Neural progenitor cell (in vitro differentiated cells): ENCODE measurements around the gene NOXO1. TPM values are rescaled to one million over a fixed set of nuclear protein-coding genes. Genes with fewer than 3 reads are reported as not detected.

ENCODE experiments used
- DNase-seq: peaks from one replicate; pipeline ENCODE4 v3.0.0-alpha.2; 2016; ENCODE audit warnings: low spot score
- H2AFZ ChIP-seq: fragments of 200-600 bp; sonication (generic); replicated peaks from 2 replicates; pipeline ENCODE4 v1.6.1; 2016; ENCODE audit warnings: antibody characterized with exemption
- H3F3A ChIP-seq: fragments of 200-600 bp; sonication (generic); 2 replicates; pipeline ENCODE4 v1.6.1; 2016; ENCODE audit warnings: antibody characterized with exemption, low read depth
- H3K27ac ChIP-seq: fragments of 200-600 bp; sonication (generic); 2 replicates; pipeline ENCODE4 v1.5.1; 2016; ENCODE audit warnings: mild to moderate bottlenecking
- H3K27me3 ChIP-seq: fragments of 200-600 bp; sonication (generic); 2 replicates; pipeline ENCODE4 v1.6.1; 2016; ENCODE audit warnings: mild to moderate bottlenecking, moderate library complexity
- H3K36me3 ChIP-seq: fragments of 200-600 bp; sonication (generic); 2 replicates; pipeline ENCODE4 v1.5.1; 2016
- H3K4me1 ChIP-seq: fragments of 200-600 bp; sonication (generic); 2 replicates; pipeline ENCODE4 v1.6.1; 2016; ENCODE audit warnings: mixed run types
- H3K4me2 ChIP-seq: fragments of 200-600 bp; sonication (generic); 2 replicates; pipeline ENCODE4 v1.6.1; 2016
- H3K4me3 ChIP-seq: fragments of 200-600 bp; sonication (generic); 2 replicates; pipeline ENCODE4 v1.5.1; 2016
- H3K79me2 ChIP-seq: fragments of 200-600 bp; sonication (generic); 2 replicates; pipeline ENCODE4 v1.6.1; 2016; ENCODE audit warnings: low read depth
- H3K9ac ChIP-seq: fragments of 200-600 bp; sonication (generic); 2 replicates; pipeline ENCODE4 v1.6.1; 2016
- H3K9me3 ChIP-seq: fragments of 200-600 bp; sonication (generic); 2 replicates; pipeline ENCODE4 v1.5.1; 2016; ENCODE audit warnings: low read depth
- H4K20me1 ChIP-seq: fragments of 200-600 bp; sonication (generic); 2 replicates; pipeline ENCODE4 v1.6.1; 2016; ENCODE audit warnings: low read depth
- H3K27ac Mint-ChIP-seq: 3 replicates; pipeline ENCODE4 v1.8.0; 2021; ENCODE audit warnings: mixed read lengths
- H3K27me3 Mint-ChIP-seq: 2 replicates; pipeline ENCODE4 v1.8.0; 2022; ENCODE audit warnings: low read depth, mild to moderate bottlenecking, inconsistent platforms, moderate library complexity, mixed read lengths; ENCODE audit not compliant: insufficient read depth
- H3K36me3 Mint-ChIP-seq: 3 replicates; pipeline ENCODE4 v1.8.0; 2021; ENCODE audit warnings: mixed read lengths
- H3K4me1 Mint-ChIP-seq: 3 replicates; pipeline ENCODE4 v1.8.0; 2021; ENCODE audit warnings: mixed read lengths
- H3K4me3 Mint-ChIP-seq: 3 replicates; pipeline ENCODE4 v1.8.0; 2021; ENCODE audit warnings: mild to moderate bottlenecking, moderate library complexity, mixed read lengths
- H3K9me3 Mint-ChIP-seq: 3 replicates; pipeline ENCODE4 v1.8.0; 2020; ENCODE audit warnings: mixed read lengths
- EZH2 ChIP-seq: fragments of 200-600 bp; sonication (generic); IDR thresholded peaks from 2 replicates; pipeline ENCODE4 v1.6.1; 2017; ENCODE audit warnings: antibody characterized with exemption, mild to moderate bottlenecking, moderate library complexity
- EZH2phosphoT487 ChIP-seq: fragments of 200-600 bp; sonication (generic); IDR thresholded peaks from 2 replicates; pipeline ENCODE4 v1.6.1; 2017; ENCODE audit warnings: antibody characterized with exemption
- total RNA-seq: library from RNA; depleted of rRNA; stranded (reverse); fragments of >200 nt; gene quantifications from 2 replicates; pipeline ENCODE4 v1.2.3, GENCODE V29; 2015; ENCODE audit warnings: low replicate concordance
- TF ChIP-seq, protein P1 (sequence below): fragments of 200-600 bp; sonication (generic); IDR thresholded peaks from 2 replicates; pipeline ENCODE4 v1.5.1; 2017; ENCODE audit warnings: antibody characterized with exemption, mild to moderate bottlenecking

The NOXO1 gene
- total RNA-seq, 1 donor from 2014 or later, result not detected

DNA sequence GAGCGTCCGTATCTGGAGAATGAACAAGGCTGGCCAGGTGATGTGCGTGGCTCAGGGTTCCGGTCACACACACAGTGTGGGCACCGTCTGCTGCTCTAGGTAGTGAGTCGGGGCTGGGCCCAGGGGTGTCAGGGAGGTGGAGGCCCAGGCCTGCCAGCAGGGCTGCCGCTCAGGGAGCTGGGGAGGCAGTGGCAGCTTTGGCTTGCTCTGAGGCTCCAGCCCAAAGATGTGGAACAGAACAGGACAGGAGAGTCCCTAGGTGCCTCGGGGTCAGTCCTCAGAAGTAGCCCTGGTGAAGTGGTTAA, 5.1 kb downstream of the NOXO1 start:
- Histone ChIP-seq H3K4me2 (no peak overlapping the region), H3K9ac (no peak overlapping the region), H3K36me3 (no peaks in the 10 kb centered on the region), H3F3A (peaks cover 6% of the 10 kb centered on the region), H3K79me2 (peaks cover 22% of the 10 kb centered on the region), H3K27ac (no peak overlapping the region), H3K9me3 (no peaks in the 10 kb centered on the region), H3K4me1 (peaks cover 25% of the 10 kb centered on the region), H3K27me3 (peaks cover 34% of the 10 kb centered on the region), H4K20me1 (peaks cover 51% of the 10 kb centered on the region), H2AFZ (no peak overlapping the region), H3K4me3 (no peak overlapping the region)
- Mint-ChIP-seq H3K4me3 (no peak overlapping the region), H3K27me3 (peaks cover 9% of the 10 kb centered on the region), H3K36me3 (peaks cover 3% of the 10 kb centered on the region), H3K4me1 (peaks cover 14% of the 10 kb centered on the region), H3K9me3 (no peaks in the 10 kb centered on the region), H3K27ac (no peak overlapping the region)
- no peak for DNase-seq
- TF ChIP-seq EZH2phosphoT487 (no peak), EZH2 (no peak)
- TF ChIP-seq, protein P1, sequence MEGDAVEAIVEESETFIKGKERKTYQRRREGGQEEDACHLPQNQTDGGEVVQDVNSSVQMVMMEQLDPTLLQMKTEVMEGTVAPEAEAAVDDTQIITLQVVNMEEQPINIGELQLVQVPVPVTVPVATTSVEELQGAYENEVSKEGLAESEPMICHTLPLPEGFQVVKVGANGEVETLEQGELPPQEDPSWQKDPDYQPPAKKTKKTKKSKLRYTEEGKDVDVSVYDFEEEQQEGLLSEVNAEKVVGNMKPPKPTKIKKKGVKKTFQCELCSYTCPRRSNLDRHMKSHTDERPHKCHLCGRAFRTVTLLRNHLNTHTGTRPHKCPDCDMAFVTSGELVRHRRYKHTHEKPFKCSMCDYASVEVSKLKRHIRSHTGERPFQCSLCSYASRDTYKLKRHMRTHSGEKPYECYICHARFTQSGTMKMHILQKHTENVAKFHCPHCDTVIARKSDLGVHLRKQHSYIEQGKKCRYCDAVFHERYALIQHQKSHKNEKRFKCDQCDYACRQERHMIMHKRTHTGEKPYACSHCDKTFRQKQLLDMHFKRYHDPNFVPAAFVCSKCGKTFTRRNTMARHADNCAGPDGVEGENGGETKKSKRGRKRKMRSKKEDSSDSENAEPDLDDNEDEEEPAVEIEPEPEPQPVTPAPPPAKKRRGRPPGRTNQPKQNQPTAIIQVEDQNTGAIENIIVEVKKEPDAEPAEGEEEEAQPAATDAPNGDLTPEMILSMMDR, result no peak

DNA sequence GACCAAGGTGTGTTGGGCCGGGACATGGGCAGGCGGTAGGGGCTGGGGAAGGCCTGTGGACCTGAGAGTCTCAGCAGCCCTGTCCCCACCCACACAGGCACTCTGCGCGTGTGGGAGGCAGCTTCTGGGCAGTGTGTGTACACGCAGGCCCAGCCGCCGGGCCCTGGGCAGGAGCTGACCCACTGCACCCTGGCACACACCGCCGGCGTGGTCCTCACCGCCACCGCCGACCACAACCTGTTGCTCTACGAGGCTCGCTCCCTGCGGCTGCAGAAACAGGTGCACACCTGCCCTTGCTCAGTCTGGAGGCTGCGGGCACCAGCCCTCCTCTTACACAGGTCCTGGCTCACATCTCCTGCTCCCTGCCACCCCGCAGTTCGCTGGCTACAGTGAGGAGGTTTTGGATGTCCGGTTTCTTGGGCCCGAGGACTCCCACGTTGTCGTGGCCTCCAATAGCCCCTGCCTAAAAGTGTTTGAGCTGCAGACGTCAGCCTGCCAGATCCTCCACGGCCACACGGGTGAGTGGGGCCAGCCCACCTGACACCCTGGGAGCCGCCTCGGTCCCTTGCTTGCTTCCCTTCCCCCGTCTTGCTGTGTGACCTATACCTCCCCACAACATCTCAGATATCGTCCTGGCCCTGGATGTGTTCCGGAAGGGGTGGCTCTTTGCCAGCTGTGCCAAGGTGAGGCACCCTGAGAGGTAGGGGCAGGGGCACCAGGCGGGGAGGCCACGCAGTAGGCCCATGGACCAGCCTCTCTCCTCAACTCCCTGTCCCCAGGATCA, 5.6 kb downstream of the NOXO1 start:
- H3K4me1 ChIP-seq, result peaks cover 20% of the 10 kb centered on the region
- Mint-ChIP-seq H3K36me3 (peaks cover 3% of the 10 kb centered on the region), H3K27ac (no peak overlapping the region), H3K27me3 (peaks cover 9% of the 10 kb centered on the region), H3K4me1 (peaks cover 18% of the 10 kb centered on the region), H3K9me3 (no peaks in the 10 kb centered on the region), H3K4me3 (peak overlapping the region; percentile 48)
- no peaks in the 10 kb centered on the region for H3K9me3 ChIP-seq
- TF ChIP-seq EZH2, result no peak
- TF ChIP-seq, protein P1, result no peak
- no peak for TF ChIP-seq EZH2phosphoT487
- no peak overlapping the region for H3K9ac ChIP-seq
- H2AFZ ChIP-seq, result no peak overlapping the region
- no peak overlapping the region for H3K27ac ChIP-seq
- H3K27me3 ChIP-seq, result peaks cover 29% of the 10 kb centered on the region
- H3K79me2 ChIP-seq, result peaks cover 25% of the 10 kb centered on the region
- H4K20me1 ChIP-seq, result peaks cover 47% of the 10 kb centered on the region
- no peak overlapping the region for H3K4me2 ChIP-seq
- H3F3A ChIP-seq, result peaks cover 6% of the 10 kb centered on the region
- H3K36me3 ChIP-seq, result no peaks in the 10 kb centered on the region
- H3K4me3 ChIP-seq, result no peak overlapping the region
- no peak for DNase-seq

DNA sequence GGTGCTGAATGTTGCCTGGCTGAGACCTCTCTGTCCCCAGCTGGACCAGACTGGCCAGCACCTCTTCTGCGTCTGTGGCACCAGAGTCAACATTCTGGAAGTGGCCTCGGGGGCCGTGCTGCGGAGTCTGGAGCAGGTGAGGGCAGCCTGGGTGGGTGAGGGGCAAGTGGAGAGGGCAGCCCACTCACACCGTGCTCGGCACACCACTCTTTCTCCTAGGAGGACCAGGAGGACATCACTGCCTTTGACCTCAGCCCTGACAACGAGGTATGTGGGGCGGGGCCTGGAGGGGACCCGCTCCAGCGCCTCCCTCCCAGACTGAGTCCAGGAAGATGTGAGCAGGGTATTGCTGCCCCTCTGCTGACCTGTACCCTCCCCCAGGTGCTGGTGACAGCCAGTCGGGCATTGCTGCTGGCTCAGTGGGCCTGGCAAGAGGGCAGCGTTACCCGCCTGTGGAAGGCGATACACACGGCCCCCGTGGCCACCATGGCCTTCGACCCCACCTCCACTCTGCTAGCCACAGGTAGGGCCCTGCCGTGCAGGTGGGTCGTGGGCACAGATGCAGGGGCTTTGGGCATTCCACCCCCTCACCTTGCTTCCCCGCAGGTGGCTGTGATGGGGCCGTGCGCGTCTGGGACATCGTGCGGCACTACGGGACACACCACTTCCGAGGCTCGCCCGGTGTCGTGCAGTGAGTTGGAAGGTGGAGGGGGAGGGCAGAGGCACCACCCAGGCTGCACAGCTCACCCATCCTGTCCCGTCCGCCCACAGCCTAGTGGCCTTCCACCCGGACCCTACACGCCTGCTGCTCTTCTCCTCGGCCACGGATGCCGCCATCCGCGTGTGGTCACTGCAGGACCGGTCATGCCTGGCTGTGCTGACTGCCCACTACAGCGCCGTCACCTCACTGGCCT, 6.9 kb downstream of the NOXO1 start:
- H3K9me3 Mint-ChIP-seq, result no peaks in the 10 kb centered on the region
- H3K27ac ChIP-seq, result no peak overlapping the region
- no peak overlapping the region for H3K9ac ChIP-seq
- no peak overlapping the region for H3K4me2 ChIP-seq
- no peaks in the 10 kb centered on the region for H3K9me3 ChIP-seq
- no peak overlapping the region for H3K27ac Mint-ChIP-seq
- no peaks in the 10 kb centered on the region for H3K36me3 ChIP-seq
- H3K4me3 ChIP-seq, result no peak overlapping the region
- peaks cover 35% of the 10 kb centered on the region for H4K20me1 ChIP-seq
- peak overlapping the region; percentile 41 for H3K4me3 Mint-ChIP-seq
- H3K4me1 Mint-ChIP-seq, result peaks cover 18% of the 10 kb centered on the region
- H3K4me1 ChIP-seq, result peaks cover 11% of the 10 kb centered on the region
- H3K27me3 ChIP-seq, result peaks cover 17% of the 10 kb centered on the region
- H2AFZ ChIP-seq, result no peak overlapping the region
- H3K27me3 Mint-ChIP-seq, result peaks cover 4% of the 10 kb centered on the region
- peaks cover 5% of the 10 kb centered on the region for H3F3A ChIP-seq
- DNase-seq, result no peak
- H3K36me3 Mint-ChIP-seq, result peaks cover 3% of the 10 kb centered on the region
- TF ChIP-seq EZH2 (no peak), EZH2phosphoT487 (no peak)
- TF ChIP-seq, protein P1, result no peak
- peaks cover 25% of the 10 kb centered on the region for H3K79me2 ChIP-seq
